ENCODE data around the gene XDH.

Gene XDH

GRCh38 chr2:31414601-31415241 lies at the start of gene XDH:
TSS of gene XDH (minus strand) at chr2:31414742. CDS start at chr2:31414666, 76 bp downstream.
- no peak for DNase-seq (ENCODE audit: low spot score)
- TF ChIP-seq CTCF (IDR thresholded peaks at IDR 0.05; ENCODE audit: extremely low read depth, missing control alignments): no peak

GRCh38 chr2:31457651-31458050 lies 43.1 kb upstream of the XDH start:
- DNase-seq (ENCODE audit: low spot score): no peak
- no peak for TF ChIP-seq CTCF (IDR thresholded peaks at IDR 0.05; ENCODE audit: extremely low read depth, missing control alignments)

GRCh38 chr2:31446848-31447247 lies 32.3 kb upstream of the XDH start:
- no peak for DNase-seq (ENCODE audit: low spot score)
- TF ChIP-seq CTCF (IDR thresholded peaks at IDR 0.05; ENCODE audit: extremely low read depth, missing control alignments): no peak

- TF ChIP-seq CTCF (IDR thresholded peaks at IDR 0.05; ENCODE audit: extremely low read depth, missing control alignments): no peak
- DNase-seq (ENCODE audit: low spot score): no peak
Measured at GRCh38 chr2:31442376-31442775, 27.8 kb upstream of the XDH start.

GRCh38 chr2:31440764-31441163 lies 26.2 kb upstream of the XDH start:
- no peak for DNase-seq (ENCODE audit: low spot score)
- no peak for TF ChIP-seq CTCF (IDR thresholded peaks at IDR 0.05; ENCODE audit: extremely low read depth, missing control alignments)

- no peak for DNase-seq (ENCODE audit: low spot score)
- no peak for TF ChIP-seq CTCF (IDR thresholded peaks at IDR 0.05; ENCODE audit: extremely low read depth, missing control alignments)
Measured at GRCh38 chr2:31434911-31435310, 20.4 kb upstream of the XDH start.

GRCh38 chr2:31433541-31433940 lies 19.0 kb upstream of the XDH start:
- no peak for TF ChIP-seq CTCF (IDR thresholded peaks at IDR 0.05; ENCODE audit: extremely low read depth, missing control alignments)
- DNase-seq (ENCODE audit: low spot score): no peak
